Stimulated activated naive CD4-positive, alpha-beta T cell (primary cell): Measurements from ENCODE around the gene GDPD1.
"Not testable (repeated sequence)": the region's sequence is repeated elsewhere in the genome, so short reads cannot be mapped to it uniquely, and the experiment has no call there.

Experiments
- DNase-seq, 6 experiments: peaks; one replicate each; lab custom pipeline; 2025; lab: John Stamatoyannopoulos, UW

The GDPD1 gene

DNA sequence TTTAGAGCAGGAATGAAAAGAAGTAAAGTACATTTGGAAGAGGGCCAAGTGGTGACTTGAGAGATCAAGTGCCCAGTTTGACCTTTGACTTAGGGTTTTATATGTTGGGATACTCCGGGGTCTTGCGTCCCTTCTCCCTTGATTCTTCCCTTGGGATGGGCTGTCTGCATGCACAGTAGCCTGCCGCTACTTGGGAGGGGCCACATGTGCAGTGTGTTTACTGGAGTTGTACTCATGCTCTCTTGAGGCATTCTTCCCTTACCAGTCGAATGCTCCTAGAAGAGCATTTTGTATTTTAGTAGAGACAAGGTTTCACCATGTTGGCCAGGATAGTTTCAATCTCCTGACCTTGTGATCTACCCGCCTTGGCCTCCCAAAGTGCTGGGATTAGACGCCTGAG is 23.8 kb downstream of the GDPD1 start:
- DNase-seq, result no peak

DNA sequence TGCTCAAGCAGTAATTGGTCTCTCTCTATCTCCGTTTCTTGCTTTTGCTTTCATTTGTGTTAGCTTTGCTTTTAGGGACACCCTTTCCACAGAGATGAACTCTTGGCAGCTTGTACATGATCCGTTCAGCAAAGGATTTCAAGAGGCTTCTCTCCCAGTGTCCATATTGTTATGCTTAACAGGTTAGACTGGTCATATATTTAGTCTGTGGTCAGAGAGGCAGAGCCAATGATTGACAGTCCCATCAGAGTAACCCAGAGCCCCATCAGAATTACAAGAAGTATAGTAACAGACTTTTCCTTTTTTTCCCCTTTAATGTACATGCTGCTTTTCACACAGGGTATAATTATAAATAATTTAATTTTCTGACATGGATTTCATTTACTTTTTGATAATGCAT is 34.4 kb downstream of the GDPD1 start:
- no peak for DNase-seq

DNA sequence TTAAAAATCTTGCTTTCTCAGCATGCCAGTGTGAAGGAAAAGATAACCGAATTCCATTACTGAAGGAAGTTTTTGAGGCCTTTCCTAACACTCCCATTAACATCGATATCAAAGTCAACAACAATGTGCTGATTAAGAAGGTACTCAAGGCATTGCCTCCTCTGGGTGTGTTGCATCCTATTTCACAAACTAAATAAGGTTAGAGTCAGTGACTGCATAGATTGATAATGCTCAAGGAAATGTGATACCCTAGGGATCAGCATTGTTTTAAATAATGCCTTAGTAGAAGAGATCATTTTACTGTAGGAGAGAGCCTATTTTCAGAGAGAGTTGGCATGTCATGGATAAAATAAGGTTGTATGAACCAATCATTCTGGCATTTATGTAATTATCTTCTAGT is 36.8 kb downstream of the GDPD1 start:
- no peak for DNase-seq

DNA sequence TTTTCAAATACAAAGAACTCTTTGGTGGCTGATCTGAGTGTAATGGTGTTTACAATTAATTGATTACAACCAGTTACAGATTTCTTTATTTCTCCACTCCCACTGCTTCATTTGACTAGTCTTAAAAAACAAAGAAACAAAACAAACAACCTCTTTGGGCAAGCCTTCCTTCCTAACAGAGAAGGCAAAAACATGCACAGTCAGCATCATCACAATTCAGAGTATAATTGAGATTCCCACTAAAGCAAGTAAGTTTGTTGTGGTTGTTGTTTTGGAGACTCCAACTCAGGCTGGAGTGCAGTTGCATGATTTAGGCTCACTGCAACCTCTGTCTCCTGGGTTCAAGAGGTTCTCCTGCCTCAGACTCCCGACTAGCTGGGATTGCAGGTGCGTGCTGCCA is 40.4 kb downstream of the GDPD1 start:
- DNase-seq, result no peak

DNA sequence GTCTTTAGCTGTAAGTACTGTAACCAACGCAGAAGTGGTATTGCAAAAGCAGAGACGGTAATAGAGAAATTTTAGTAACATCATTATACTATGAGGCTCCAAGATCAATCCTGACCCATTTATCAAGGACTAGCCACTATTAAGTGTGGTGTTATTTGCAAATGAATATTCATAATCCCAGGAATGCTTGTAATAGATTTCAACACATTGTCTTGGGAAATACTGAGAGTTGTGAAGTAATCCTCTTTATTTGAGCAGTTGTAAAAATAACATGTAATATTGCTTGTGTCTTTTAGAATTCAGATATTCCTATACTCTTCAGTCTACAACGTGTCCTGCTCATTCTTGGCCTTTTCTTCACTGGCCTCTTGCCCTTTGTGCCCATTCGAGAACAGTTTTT is 46.4 kb downstream of the GDPD1 start:
- DNase-seq, result no peak

DNA sequence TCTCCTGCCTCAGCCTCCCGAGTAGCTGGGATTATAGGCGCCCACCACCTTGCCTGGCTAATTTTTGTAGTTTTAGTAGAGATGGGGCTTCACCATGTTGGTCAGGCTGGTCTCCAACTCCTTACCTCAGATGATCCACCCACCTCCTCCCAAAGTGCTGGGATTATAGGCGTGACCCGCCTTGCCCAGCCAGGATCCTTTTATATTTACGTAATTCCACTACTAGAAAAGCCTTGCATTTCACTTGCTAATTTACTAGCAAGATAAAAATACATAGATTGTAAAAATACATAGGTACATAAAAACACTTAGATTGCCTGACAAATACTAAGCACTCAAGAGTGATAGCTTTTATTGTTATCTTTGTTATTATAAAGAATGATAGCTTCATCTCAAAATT is 47.5 kb downstream of the GDPD1 start:
- DNase-seq, result no peak

DNA sequence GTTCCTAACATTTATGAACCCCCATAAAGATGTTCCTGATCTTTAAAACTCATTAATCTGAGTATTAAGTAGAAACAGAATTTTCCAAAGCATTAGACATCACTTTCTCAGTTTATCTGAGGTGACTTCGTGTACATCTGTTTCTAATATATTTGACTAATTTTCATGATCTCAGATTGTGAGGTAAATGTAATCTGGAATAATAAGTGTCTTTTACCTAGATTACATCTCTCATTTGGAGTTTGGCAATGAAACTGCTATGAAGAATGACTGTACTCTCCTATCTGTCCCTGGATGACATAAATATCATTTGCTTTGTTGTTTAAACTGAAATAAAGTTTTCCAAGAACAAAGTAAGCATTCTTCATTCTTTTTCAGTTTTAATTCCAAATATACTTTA is 55.3 kb downstream of the GDPD1 start:
- no peak for DNase-seq

DNA sequence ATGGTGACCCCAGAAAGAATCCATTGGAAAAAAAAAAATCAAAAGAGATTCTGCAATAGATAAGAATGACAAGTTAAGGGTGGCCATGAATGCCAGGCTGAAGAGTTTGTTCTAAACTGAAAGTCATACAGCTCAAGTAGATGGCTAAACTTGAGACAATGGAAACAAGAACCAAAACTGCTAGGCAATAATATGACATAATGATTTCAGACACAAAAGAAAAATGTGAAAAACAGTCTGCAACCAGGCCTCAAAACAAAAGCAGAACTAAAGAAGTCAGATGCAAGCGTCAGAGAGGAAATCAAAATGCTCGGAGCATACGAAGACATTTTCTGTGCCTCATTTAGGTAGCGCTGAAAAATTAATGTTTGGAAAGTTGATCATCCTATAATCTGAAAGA is 56.7 kb downstream of the GDPD1 start:
- no peak for DNase-seq

DNA sequence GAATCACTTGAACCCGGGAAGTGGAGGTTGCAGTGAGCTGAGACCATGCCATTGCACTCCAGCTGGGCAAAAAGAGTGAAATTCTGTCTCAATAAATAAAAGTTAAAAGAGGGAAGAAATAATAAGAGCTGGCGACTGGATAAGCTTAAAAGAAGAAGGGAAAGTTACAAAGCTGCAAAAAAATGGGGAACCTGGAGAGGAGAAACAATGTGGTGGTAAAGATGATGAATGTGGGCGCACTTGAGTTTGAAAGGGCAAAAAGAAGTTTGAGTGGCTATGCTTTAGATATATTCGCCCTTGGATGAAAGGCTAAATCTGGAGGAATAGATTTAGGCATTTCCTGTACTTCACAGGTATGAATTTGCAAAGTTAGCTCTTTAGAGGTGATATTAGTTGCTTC is 58.1 kb downstream of the GDPD1 start:
- no peak for DNase-seq

DNA sequence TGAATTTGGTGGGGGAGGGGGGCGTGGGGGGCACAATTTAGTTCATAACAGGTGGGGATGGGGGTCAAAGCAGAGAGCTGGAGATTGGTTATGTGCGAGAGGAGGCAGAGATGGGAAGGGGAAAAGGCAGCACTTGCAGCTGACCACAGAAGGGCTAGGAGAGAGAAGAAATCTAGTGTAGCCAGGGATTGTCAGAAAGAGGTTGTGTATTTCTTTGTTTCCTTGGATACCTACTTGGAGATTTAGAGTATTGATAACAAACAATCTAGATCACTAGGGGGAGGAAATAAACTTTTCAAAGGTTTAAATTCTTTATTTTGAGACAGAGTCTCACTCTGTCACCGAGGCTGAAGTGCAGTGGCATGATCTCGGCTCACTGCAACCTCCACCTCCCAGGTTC is 64.0 kb downstream of the GDPD1 start:
- no peak for DNase-seq

DNA sequence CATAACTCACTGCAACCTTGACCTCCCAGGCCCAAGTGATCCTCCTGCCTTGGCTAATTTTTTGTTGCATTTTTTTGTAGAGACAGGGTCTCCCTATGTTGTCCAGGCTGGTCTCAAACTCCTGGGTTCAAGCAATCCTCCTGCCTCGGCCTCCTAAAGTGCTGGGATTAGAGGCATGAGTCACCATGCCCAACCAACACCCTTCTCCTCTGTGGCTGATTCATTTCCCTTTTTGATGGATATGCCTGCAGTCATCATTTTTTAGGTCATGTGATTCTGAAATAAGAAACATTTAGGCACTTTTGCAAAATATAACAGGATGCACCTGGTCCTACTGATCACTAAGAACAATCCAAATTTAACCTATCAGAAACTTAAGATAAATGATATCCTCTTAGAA is 67.1 kb downstream of the GDPD1 start:
- DNase-seq, result no peak

DNA sequence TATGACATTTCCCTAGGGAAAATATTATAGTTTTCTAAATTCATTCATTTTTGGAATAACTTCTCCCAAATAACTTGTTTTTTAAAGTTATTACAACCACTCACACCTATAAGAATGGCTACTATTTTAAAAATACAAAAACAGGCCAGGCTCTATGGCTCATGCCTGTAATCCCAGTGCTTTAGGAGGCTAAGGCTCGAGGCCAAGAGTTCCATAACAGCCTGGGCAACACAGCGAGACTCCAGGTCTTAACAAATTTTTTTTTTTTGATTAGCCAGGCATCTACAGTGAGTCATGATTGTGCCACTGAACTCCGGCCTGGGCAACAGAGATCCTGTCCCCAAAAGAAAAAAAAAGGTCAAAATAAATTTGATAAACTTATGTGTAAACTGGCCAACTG is 67.6 kb downstream of the GDPD1 start:
- DNase-seq, result no peak

DNA sequence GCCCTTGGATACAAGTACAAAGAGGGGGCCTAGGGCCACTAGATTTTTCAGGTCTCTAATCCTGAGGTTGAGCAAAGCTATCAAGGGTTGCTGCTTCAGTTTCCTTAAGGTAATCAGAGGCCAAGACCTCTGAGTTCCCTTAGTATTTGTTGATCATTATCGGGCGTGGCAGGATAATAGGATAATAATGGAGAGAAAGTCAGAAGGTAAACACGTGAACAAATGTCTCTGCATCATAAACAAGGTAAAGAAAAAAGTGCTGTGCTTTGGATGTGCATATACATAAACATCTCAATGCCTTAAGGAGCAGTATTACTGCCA is 69.6 kb downstream of the GDPD1 start:
- DNase-seq, result no peak

DNA sequence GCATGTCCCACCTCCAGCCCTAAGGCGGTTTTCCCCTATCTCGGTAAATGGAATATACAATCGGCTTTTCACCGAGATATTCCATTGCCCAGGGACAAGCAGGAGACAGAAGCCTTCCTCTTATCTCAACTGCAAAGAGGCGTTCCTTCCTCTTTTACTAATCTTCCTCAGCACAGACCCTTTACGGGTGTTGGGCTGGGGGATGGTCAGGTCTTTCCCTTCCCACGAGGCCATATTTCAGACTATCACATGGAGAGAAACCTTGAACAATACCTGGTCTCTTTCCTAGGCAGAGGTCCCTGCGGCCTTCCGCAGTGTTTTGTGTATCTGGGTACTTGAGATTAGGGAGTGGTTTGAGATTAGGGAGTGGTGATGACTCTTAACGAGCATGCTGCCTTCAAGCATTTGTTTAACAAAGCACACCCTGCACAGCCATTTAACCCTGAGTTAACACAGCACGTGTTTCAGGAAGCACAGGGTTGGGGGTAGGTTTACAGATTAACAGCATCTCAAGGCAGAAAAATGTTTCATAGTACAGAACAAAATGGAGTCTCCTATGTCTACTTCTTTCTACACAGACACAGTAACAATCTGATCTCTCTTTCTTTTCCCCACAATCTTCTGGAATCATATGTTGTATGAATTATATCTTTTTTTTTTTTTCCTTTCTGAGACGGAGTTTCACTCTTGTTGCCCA is 70.1 kb downstream of the GDPD1 start:
- DNase-seq, result not testable (repeated sequence)

DNA sequence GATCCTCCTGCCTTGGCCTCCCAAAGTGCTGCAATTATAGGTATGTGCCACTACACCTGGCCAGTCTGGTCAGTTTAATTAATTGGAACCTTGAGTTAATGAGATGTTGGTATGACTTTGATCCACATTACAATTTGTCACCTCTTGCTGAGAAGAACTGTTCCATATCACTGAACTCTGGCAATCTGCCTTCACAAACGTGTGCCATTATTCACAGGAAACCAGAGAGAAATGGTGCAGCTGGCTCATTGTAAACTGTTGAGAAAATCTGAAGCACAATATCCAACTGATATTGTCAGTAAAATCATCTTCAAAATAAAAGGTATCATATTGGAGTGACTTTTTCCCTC is 71.8 kb downstream of the GDPD1 start:
- no peak for DNase-seq

DNA sequence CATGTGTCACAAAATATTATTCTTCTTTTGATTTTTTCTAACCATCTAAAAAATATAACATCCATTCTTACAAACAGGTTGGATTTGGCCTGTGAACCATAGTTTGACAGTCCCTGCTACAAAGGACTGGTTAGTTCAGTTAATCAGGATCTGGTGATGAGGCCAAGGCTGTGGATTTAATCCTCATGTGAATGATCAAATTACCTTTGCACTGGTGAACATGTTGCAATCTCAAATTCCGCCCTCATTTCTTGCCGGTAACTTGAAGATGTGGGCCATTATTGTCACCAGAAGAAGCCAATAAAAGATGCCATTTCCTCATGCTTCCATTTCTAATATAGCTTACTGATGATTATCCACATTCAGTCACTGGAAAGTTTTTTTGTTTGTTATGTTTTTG is 75.9 kb downstream of the GDPD1 start:
- DNase-seq, result no peak

DNA sequence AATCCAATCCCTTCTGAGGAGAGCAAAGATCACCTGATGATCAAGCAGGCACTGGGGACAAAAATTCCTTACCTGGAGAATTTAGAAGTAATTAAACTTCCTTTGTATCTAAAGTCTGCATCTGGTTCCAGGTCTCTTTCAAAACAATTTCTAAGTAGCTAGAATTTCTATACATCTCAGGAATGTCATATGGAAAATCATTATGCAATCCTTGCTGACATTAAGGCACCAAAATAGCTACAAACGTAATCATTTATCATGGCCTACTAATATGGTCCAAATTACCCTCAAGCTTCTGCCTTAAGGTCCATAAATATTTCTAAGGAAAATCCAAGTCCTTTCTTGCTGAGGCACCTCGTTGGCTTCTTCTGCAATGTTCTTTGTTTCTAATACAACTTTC is 78.2 kb downstream of the GDPD1 start:
- no peak for DNase-seq

DNA sequence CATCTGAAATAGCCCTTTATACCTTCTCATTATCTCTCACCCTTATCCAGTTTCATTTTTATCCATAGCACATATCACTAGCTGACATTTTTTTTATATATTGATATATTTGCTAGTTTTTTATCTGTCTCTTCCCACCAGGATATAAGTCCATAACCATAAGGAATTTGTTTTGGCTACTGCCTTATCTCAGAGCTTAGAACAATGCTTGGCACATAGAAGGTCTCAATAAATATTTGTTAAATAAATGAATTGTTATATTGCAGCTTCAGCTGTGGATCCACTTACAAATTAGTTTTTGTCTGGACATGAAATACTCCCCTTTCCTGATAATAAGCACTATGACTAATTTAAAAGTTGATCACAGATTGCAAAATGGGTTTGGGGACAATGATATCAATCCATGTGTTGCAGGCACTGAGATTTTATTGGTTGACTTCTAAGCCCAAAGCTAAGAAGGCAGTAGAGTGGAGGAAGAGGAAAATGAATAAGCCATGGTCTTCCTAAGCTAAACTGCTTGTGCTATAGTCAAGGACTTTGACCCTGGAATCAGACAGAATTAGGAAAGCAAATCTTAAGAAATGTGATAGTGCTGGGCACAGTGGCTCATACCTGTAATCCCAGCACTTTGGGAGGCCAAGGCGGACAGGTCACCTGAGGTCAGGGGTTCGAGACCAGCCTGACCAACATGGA is 79.2 kb downstream of the GDPD1 start:
- no peak for DNase-seq

DNA sequence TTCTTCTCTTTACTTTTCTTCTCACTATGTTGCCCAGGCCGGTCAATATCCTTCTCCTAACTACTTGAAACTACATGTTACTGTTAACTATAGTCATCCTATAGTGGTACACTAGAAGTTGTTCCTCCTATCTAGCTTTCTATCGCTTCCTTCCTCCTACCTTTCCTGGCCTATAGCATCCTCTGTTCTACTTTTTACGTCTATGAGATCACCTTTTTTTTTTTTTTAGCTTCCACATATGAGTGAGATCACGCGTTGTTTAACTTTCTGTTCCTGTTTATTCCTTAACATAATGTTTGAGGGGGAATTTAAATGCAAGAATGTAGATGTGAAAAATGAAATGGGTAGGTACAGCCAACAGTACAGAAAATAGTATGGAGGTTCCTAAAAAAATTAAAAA is 80.6 kb downstream of the GDPD1 start:
- no peak for DNase-seq

DNA sequence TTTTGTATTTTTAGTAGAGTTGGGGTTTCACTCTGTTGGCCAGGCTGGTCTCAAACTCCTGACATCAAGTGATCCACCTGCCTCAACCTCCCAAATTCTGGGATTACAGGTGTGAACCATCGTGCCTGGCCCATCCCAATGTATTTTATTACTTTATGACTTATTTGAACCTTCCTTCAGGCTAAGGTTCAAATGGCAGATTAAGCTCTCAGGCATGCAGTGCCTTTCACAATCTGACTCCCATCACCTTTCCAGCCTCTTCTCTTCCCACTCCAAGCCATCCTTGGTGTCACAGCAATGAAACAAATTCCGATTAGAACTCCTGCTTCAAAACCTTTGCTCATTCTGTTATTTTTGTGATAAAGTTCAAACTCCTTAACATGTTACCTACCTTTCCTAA is 84.5 kb downstream of the GDPD1 start:
- DNase-seq, result no peak

DNA sequence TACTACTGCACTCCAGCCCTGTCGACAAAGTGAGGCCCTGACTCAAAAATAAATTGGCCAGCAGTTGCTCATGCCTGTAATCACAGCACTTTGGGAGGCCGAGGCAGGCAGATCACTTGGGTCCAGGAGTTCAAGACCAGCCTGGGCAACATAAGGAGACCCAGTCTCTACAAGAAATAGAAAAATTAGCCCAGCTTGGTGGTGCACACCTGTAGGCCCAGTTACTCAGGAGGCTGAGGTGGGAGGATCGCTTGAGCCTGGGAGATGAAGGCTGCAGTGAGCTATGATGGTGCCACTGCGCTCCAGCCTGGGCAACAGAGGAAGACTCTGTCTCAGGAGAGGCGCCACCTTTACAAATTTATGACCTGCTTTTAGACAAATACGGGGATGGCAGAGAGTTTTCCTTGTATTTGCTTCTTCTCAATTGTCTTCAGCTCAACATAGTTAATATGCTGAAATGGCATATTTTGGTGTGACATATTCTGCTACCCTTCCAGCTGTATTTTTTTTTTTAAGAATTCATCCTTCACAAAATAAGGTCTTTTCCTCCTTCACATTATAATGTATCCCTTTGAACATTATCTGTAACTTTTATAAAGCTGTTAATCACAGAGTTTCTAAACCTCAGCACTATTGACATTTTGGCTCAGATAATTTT is 90.1 kb downstream of the GDPD1 start:
- no peak for DNase-seq

DNA sequence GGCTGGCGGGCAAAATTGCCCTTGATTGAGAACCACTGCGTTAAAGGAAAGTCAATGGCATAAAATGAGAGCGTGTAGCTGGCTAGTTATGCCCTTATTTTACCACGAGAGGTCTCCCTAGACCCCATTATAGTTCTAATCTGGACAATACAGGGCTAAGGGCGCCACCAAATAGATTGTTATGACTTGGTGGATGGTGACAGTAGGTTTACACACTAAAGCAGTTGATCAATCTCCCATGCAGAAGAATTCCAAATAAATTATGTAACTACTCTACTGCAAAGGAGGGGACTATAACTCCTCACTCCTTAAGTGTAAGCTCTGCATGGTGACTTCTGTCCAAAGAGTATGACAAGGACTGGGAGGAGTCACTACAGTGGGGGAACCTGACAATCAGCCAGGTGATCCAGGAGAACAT is 90.7 kb downstream of the GDPD1 start:
- DNase-seq, result peak in 4 of 6 experiments; percentile 18 to 71 (median 58)

DNA sequence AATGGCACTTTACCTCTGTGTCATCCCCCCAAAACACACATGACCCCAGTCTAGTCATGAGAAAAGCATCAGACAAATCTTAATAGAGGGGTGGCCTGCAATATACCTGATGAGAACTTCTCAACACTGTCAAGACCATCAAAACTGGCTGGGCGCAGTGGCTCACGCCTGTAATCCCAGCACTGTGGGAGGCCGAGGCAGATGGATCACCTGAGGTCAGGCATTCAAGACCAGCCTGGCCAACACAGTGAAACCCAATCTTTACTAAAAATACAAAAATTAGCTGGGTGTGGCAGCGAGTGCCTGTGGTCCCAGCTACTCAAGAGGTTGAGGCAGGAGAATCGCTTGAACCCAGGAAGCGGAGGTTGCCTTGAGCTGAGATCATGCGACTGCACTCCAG is 91.2 kb downstream of the GDPD1 start:
- DNase-seq, result not testable (repeated sequence)

DNA sequence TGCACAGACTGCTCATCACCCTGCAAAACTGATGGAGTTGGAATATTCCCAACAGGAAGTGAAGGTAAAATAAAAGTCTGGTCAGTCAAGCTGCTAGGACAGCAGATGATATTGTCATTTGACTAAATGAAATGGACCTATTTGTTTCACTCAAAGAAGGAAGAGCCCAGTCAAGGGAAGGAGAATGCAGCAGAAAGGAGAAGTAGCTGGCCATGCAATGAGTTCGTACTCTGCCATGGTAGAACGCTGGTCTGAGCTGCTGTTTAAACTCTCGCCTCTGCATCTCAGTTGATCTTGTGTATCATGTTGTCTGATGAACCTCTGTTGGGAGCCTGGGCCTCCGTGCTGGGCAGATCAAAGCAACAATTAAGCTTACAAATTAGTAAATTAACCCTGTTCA is 95.6 kb downstream of the GDPD1 start:
- DNase-seq, result no peak
